HEK293 (cell line): ENCODE measurements around the gene CHIT1.
"Not testable (repeated sequence)": the region's sequence is repeated elsewhere in the genome, so short reads cannot be mapped to it uniquely, and the experiment has no call there.

Experiments used
- GFI1B ChIP-seq: fragments of 450-650 bp; formaldehyde crosslinking; IDR thresholded peaks from 2 replicates; pipeline ENCODE4 v1.5.1; 2016; ENCODE audit warnings: missing biosample characterization, missing genetic modification characterization
- ZNF24 ChIP-seq: fragments of 450-650 bp; formaldehyde crosslinking; IDR thresholded peaks from 2 replicates; pipeline ENCODE4 v1.5.1; 2016; ENCODE audit warnings: missing biosample characterization, missing genetic modification characterization
- ZNF302 ChIP-seq: fragments of 450-650 bp; formaldehyde crosslinking; IDR thresholded peaks from 2 replicates; pipeline ENCODE4 v1.5.1; 2016; ENCODE audit warnings: missing biosample characterization, missing genetic modification characterization, low read depth
- ZNF529 ChIP-seq: fragments of 450-650 bp; formaldehyde crosslinking; IDR thresholded peaks from 2 replicates; pipeline ENCODE4 v1.5.1; 2017; ENCODE audit warnings: missing genetic modification characterization, missing biosample characterization; ENCODE audit not compliant: insufficient replicate concordance
- ZNF654 ChIP-seq: fragments of 450-650 bp; formaldehyde crosslinking; IDR thresholded peaks from 2 replicates; pipeline ENCODE4 v1.5.1; 2016; ENCODE audit warnings: low read depth, missing biosample characterization, missing genetic modification characterization

DNA sequence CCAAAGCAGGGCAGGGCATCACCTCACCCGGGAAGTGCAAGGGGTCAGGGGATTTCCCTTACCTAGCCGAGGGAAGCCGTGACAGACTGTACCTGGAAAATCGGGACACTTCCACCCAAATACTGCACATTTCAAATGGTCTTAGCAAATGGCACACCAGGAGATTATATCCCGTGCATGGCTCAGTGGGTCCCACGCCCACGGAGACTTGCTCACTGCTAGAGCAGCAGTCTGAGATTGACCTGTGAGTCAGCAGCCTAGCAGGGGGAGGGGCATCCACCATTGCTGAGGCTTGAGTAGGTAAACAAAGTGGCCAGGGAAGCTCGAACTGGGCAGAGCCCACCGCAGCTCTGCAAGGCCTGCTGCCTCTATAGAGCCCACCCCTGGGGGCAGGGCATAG is 27.2 kb upstream of the CHIT1 start:
- TF ChIP-seq ZNF302 (tag by site-specific recombination); ZNF654 (tag by site-specific recombination); ZNF529; GFI1B (tag by site-specific recombination); ZNF24 (tag by site-specific recombination): not testable (repeated sequence)
